ENCODE data around the gene HDAC4.

HDAC4 gene

GRCh38 chr2:239275847-239276831 lies 124.7 kb downstream of the HDAC4 start:
- DNase-seq, result no peak

- peak; percentile 64 for DNase-seq
These were observed 125.7 kb downstream of the HDAC4 start for GRCh38 chr2:239275044-239275685.

- DNase-seq, result no peak
These were observed 126.3 kb downstream of the HDAC4 start for GRCh38 chr2:239274391-239275043.

GRCh38 chr2:239273280-239274234 lies 127.3 kb downstream of the HDAC4 start:
- DNase-seq, result no peak

GRCh38 chr2:239272626-239273025 lies 128.2 kb downstream of the HDAC4 start:
- DNase-seq, result no peak

GRCh38 chr2:239271882-239272281 lies 128.9 kb downstream of the HDAC4 start:
- no peak for DNase-seq

- no peak for DNase-seq
These were observed 129.3 kb downstream of the HDAC4 start for GRCh38 chr2:239271471-239271870.

- no peak for DNase-seq
These were observed 130.9 kb downstream of the HDAC4 start for GRCh38 chr2:239269916-239270315.

- DNase-seq, result no peak
These were observed 131.5 kb downstream of the HDAC4 start for GRCh38 chr2:239269173-239269885.

- no peak for DNase-seq
These were observed 132.3 kb downstream of the HDAC4 start for GRCh38 chr2:239268549-239268948.

GRCh38 chr2:239268082-239268481 lies 132.7 kb downstream of the HDAC4 start:
- DNase-seq, result no peak

GRCh38 chr2:239267288-239267951 lies 133.4 kb downstream of the HDAC4 start:
- no peak for DNase-seq

- DNase-seq, result no peak
These were observed 134.0 kb downstream of the HDAC4 start for GRCh38 chr2:239266779-239267287.

- no peak for DNase-seq
These were observed 134.4 kb downstream of the HDAC4 start for GRCh38 chr2:239266434-239266766.

- no peak for DNase-seq
These were observed 135.0 kb downstream of the HDAC4 start for GRCh38 chr2:239265681-239266433.

GRCh38 chr2:239264838-239265651 lies 135.8 kb downstream of the HDAC4 start:
- no peak for DNase-seq

- no peak for DNase-seq
These were observed 136.4 kb downstream of the HDAC4 start for GRCh38 chr2:239264492-239264837.

GRCh38 chr2:239263669-239264491 lies 136.9 kb downstream of the HDAC4 start:
- DNase-seq, result no peak
